ENCODE results near the gene PTPRS.

The PTPRS gene

GRCh38 chr19:5308451-5309437 lies 31.9 kb downstream of the PTPRS start (continued):
- TF ChIP-seq PRDM10 (tag by site-specific recombination; IDR thresholded peaks at IDR 0.05) (peak; percentile 72; the same call in 1 of the 2 replicates), ZNF777 (tag by site-specific recombination; IDR thresholded peaks at IDR 0.05; ENCODE audit: borderline replicate concordance) (no peak), ZNF148 (tag by site-specific recombination; IDR thresholded peaks at IDR 0.05; ENCODE audit: borderline replicate concordance) (no peak), ZBTB7A (tag by site-specific recombination; IDR thresholded peaks at IDR 0.05; ENCODE audit: low read depth) (peak; percentile 64; the same call in 1 of the 2 replicates), ZNF175 (tag by site-specific recombination; IDR thresholded peaks at IDR 0.05) (no peak), ZNF404 (tag by site-specific recombination; IDR thresholded peaks at IDR 0.05) (no peak), ZNF394 (tag by site-specific recombination; IDR thresholded peaks at IDR 0.05; ENCODE audit: borderline replicate concordance) (peak; percentile 57; the same call in 1 of the 2 replicates), KLF8 (tag by site-specific recombination; IDR thresholded peaks at IDR 0.05) (peak; percentile 83), HIC1 (tag by site-specific recombination; IDR thresholded peaks at IDR 0.05) (peak; percentile 86), ZNF350 (tag by site-specific recombination; IDR thresholded peaks at IDR 0.05) (no peak), ZNF121 (tag by site-specific recombination; IDR thresholded peaks at IDR 0.05) (peak; percentile 83), ZFP3 (tag by site-specific recombination; IDR thresholded peaks at IDR 0.05; ENCODE audit: low read depth) (peak; percentile 12; the same call in 1 of the 2 replicates), ZNF202 (tag by site-specific recombination; IDR thresholded peaks at IDR 0.05; ENCODE audit: borderline replicate concordance) (no peak), ZEB2 (tag by site-specific recombination; IDR thresholded peaks at IDR 0.05) (peak; percentile 87), ZNF239 (tag by site-specific recombination; IDR thresholded peaks at IDR 0.05) (0 out of 2 replicates have a peak, but pooled peaks have one; percentile 48), ZNF701 (tag by site-specific recombination; IDR thresholded peaks at IDR 0.05) (no peak)

- Histone ChIP-seq H3K4me1 (ENCODE audit: control insufficient read depth, insufficient read depth, low read length) (peaks cover 5% of the 10 kb centered on the region; the same call in 1 of the 2 replicates), H3K4me3 (ENCODE audit: low read depth, low read length) (no peak overlapping the region), H3K36me3 (ENCODE audit: control insufficient read depth in 2 of 2, insufficient read depth in 1 of 2, low read length in 2 of 2) (no peaks in the 10 kb centered on the region), H3K9me3 (ENCODE audit: control insufficient read depth, insufficient read depth, low read depth, low read length) (no peaks in the 10 kb centered on the region), H3K27ac (ENCODE audit: extremely low read depth, low read depth, low read length) (no peak overlapping the region)
- POLR2A ChIA-PET, result interaction anchor here (3.0 kb wide), 1 partner anchor 15 kb away, joined by 11 read pairs; no protein-coding TSS in a partner anchor
- CTCF ChIA-PET, result no interaction called here
- TF ChIP-seq PRDM1 (tag by site-specific recombination; IDR thresholded peaks at IDR 0.05), result no peak
- TF ChIP-seq TSHZ1 (tag by site-specific recombination; IDR thresholded peaks at IDR 0.05; ENCODE audit: borderline replicate concordance), result no peak
- no peak for TF ChIP-seq BCL6B (tag by site-specific recombination; IDR thresholded peaks at IDR 0.05)
- no peak for TF ChIP-seq ZNF76 (tag by site-specific recombination; IDR thresholded peaks at IDR 0.05; ENCODE audit: borderline replicate concordance, low read depth)
- no peak for TF ChIP-seq ZNF274 (IDR thresholded peaks at IDR 0.05; ENCODE audit: low read length)
- TF ChIP-seq ZNF274 (tag by site-specific recombination; IDR thresholded peaks at IDR 0.05; ENCODE audit: borderline replicate concordance), result no peak
These were observed 33.0 kb downstream of the PTPRS start for GRCh38 chr19:5307655-5308054.
